ENCODE data around the gene GCNT2. TPM values are rescaled to one million over a fixed set of nuclear protein-coding genes. Genes with fewer than 3 reads are reported as not detected.
A peak's percentile ranks its signal among the peaks of the same experiment; 100 is the strongest.
"Not testable (repeated sequence)": the region's sequence is repeated elsewhere in the genome, so short reads cannot be mapped to it uniquely, and the experiment has no call there.

The GCNT2 gene
- total RNA-seq, 4 donors from 2014 or later, result 15.8 to 23.2 (median 19.4) TPM

DNA sequence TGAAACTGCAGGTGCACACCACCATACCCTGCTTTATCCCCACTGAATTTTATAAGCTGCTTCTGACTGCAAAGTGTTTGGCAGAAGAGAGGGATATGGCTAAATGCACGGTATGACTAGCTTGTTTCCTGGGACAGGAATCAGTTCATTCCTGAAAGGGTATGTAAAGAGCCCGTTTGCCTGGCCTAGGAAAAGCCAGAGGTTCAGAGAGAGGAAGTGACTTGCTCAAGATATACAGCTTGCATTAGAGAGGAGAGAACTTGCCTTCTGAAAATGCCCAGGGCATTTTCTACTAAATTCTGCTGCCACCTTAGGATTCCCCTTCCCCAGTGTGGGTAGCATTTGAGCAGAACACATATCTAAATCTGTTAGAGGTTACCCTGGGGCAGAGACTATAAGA, 683 bp upstream of the GCNT2 start:
- DNase-seq (ENCODE audit: extremely low spot score), result no peak
- TF ChIP-seq POLR2A (IDR thresholded peaks at IDR 0.05; ENCODE audit: low read depth) (no peak), POLR2AphosphoS5 (IDR thresholded peaks at IDR 0.05) (no peak), EP300 (IDR thresholded peaks at IDR 0.05) (no peak)
- Histone ChIP-seq H3K9me3 (no peaks in the 10 kb centered on the region), H3K27ac (replicated peaks in 1 of 4) (peak overlapping the region; percentile 73 to 80 (median 76)), H3K4me1 (peaks cover 0 to 34% (median 27%) of the 10 kb centered on the region in 4 donors), H3K4me3 (peak overlapping the region in 2 of 4 donors; percentile 27 to 46), H3K36me3 (no peaks in the 10 kb centered on the region), H3K27me3 (no peaks in the 10 kb centered on the region)
- intact Hi-C loops (cut with DNase I), result loop anchor here (5.0 kb wide), 1 partner anchor 92 kb away; no protein-coding TSS in a partner anchor
- WGBS, result 30% methylated on average over 2 of the region's 2 CpGs

DNA sequence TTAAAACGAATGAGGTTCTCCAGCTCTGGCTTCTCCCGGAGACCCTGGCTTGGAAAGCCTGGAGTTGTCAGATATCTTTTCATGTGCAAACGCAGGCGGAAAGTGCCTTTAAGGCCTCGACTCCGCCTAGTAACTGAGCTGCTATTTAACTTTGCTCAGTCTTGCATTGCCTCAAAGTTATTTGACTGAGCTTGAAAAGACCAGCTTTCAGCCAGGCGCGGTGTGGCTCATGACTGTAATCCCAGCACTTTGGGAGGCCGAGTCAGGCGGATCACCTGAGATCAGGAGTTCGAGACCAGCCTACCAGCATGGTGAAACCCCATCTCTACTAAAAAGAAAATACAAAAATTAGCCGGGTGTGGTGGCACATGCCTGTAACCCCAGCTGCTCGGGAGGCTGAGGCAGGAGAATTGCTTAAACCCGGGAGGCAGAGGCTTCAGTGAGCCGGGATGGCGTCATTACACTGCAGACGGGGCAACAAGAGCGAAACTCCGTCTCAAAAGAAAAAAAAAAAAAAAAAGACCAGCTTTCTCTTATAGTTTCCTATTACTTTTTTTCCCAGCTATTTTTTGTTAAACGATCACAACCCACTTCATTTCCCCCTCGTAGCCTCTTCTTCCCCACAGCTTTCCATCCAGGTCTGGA, 1.9 kb downstream of the GCNT2 start:
- DNase-seq (ENCODE audit: extremely low spot score), result no peak
- Histone ChIP-seq H3K4me1 (peaks cover 0 to 46% (median 33%) of the 10 kb centered on the region in 4 donors), H3K4me3 (peak overlapping the region; percentile 11 to 53 (median 36))

DNA sequence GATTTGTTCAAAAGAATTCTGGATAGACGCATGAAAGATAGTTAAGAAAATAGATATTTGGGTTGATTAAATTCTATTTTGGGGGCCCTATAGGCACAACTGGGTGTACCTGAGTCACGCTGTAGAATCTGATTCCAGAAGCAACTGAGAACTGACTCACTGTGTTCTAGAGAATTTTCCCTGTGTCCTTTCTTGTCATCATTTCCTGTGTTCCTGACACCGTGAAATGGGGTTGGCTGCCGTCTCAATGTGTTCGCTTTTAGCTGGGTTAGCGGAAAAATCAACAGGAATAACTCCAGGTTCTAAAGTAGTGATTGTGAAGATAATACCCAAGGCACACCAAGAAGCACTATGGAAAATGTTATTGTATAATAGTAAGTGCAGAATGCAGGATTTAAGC, 5.0 kb downstream of the GCNT2 start:
- TF ChIP-seq POLR2A (IDR thresholded peaks at IDR 0.05; ENCODE audit: low read depth) (no peak), POLR2AphosphoS5 (IDR thresholded peaks at IDR 0.05) (peak in 1 of 2 donors; percentile 12)
- Histone ChIP-seq H3K4me3 (no peak overlapping the region), H3K27me3 (no peaks in the 10 kb centered on the region), H3K27ac (replicated peaks in 1 of 4) (no peak overlapping the region), H3K9me3 (no peaks in the 10 kb centered on the region), H3K36me3 (no peaks in the 10 kb centered on the region), H3K4me1 (peaks cover 4 to 50% (median 22%) of the 10 kb centered on the region in 4 donors)
- intact Hi-C loops (cut with DNase I), result no loop called here
- DNase-seq (ENCODE audit: extremely low spot score), result no peak
- WGBS, result 85% methylated on average over 6 of the region's 6 CpGs

More for the DNA sequence above, 1.9 kb downstream of the GCNT2 start:
- intact Hi-C loops (cut with DNase I), result loop anchor here (5.0 kb wide), 1 partner anchor 89 kb away; no protein-coding TSS in a partner anchor
- TF ChIP-seq POLR2AphosphoS5 (IDR thresholded peaks at IDR 0.05), result no peak
- no peak for TF ChIP-seq POLR2A (IDR thresholded peaks at IDR 0.05; ENCODE audit: low read depth)
- TF ChIP-seq, protein P1, sequence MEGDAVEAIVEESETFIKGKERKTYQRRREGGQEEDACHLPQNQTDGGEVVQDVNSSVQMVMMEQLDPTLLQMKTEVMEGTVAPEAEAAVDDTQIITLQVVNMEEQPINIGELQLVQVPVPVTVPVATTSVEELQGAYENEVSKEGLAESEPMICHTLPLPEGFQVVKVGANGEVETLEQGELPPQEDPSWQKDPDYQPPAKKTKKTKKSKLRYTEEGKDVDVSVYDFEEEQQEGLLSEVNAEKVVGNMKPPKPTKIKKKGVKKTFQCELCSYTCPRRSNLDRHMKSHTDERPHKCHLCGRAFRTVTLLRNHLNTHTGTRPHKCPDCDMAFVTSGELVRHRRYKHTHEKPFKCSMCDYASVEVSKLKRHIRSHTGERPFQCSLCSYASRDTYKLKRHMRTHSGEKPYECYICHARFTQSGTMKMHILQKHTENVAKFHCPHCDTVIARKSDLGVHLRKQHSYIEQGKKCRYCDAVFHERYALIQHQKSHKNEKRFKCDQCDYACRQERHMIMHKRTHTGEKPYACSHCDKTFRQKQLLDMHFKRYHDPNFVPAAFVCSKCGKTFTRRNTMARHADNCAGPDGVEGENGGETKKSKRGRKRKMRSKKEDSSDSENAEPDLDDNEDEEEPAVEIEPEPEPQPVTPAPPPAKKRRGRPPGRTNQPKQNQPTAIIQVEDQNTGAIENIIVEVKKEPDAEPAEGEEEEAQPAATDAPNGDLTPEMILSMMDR (IDR thresholded peaks at IDR 0.05), result no peak
- no peak for TF ChIP-seq EP300 (IDR thresholded peaks at IDR 0.05)
- WGBS, result 69% methylated on average over 21 of the region's 21 CpGs
- no peaks in the 10 kb centered on the region for H3K36me3 ChIP-seq
- H3K27me3 ChIP-seq, result no peaks in the 10 kb centered on the region
- H3K27ac ChIP-seq (replicated peaks in 1 of 4), result peak overlapping the region; percentile 73 to 80 (median 76)
- H3K9me3 ChIP-seq, result no peaks in the 10 kb centered on the region

DNA sequence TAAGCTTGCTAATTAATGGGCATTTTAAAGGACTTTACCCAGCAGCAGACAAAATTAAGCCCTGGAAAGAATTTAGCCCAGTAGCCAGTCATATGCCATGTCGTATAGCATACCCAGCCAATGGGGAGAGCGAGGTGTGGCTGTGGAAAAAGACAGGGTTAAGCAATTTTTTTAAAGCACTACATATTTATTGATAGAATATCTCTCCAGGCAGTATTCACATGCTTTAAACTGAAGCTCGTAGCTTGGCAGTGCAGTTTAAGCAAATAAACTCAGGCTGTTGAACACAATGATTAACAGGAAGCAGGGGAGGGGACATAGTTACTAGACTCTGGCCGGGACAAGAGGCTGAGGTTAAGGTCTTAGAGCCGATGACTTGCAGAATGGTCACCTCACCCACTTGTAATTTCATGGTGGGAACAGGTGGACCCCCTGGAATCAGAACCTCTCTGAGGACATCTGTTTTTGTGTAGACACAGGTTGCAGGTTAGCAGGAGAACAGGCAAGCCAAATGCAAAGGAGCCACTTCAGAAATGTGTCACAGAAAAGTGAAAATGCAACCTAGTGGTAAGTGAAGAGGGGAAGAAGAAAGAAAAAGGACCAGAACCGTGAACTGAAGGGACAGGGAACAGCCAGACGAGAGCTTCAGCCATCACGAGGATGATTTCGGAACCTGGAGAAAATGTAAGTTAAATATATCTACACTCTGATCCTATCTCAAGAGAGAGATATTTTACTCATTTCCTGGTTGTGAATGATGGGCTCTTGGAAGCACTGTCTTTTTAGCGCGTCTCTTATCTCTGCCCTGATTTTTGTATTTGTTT, 7.2 kb downstream of the GCNT2 start:
- intact Hi-C loops (cut with DNase I), result no loop called here
- H3K4me1 ChIP-seq, result peaks cover 8 to 43% (median 16%) of the 10 kb centered on the region in 4 donors

DNA sequence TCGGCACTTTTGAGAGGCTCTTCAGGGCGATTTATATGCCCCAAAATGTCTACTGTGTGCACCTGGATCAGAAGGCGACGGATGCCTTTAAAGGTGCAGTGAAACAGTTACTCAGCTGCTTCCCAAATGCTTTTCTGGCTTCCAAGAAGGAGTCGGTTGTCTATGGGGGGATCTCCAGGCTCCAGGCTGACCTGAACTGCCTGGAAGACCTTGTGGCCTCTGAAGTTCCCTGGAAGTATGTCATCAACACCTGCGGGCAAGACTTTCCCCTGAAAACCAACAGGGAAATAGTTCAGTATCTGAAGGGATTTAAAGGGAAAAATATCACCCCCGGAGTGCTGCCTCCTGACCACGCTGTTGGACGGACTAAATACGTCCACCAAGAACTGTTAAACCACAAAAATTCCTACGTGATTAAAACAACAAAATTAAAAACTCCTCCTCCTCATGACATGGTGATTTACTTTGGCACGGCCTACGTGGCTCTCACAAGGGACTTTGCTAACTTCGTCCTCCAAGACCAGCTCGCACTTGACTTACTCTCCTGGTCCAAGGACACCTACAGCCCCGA, 8.2 kb downstream of the GCNT2 start:
- Histone ChIP-seq H3K36me3 (no peaks in the 10 kb centered on the region), H3K9me3 (no peaks in the 10 kb centered on the region), H3K27me3 (no peaks in the 10 kb centered on the region), H3K4me1 (peaks cover 12 to 42% (median 12%) of the 10 kb centered on the region in 4 donors), H3K4me3 (peak overlapping the region; percentile 34 to 50 (median 44)), H3K27ac (replicated peaks in 1 of 4) (peak overlapping the region in 2 of 4 donors; percentile 61 to 65)
- 74% methylated on average over 15 of the region's 16 CpGs for WGBS
- TF ChIP-seq, protein P1 (IDR thresholded peaks at IDR 0.05), result no peak
- TF ChIP-seq POLR2A (IDR thresholded peaks at IDR 0.05; ENCODE audit: low read depth), result no peak
- intact Hi-C loops (cut with DNase I), result no loop called here
- DNase-seq (ENCODE audit: extremely low spot score), result no peak

More for the DNA sequence above, 7.2 kb downstream of the GCNT2 start:
- TF ChIP-seq POLR2A (IDR thresholded peaks at IDR 0.05; ENCODE audit: low read depth) (no peak), POLR2AphosphoS5 (IDR thresholded peaks at IDR 0.05) (peak in 1 of 2 donors; percentile 45)
- TF ChIP-seq, protein P1 (IDR thresholded peaks at IDR 0.05), result no peak
- Histone ChIP-seq H3K27me3 (no peaks in the 10 kb centered on the region), H3K27ac (replicated peaks in 1 of 4) (peak overlapping the region; percentile 55 to 65 (median 58)), H3K36me3 (no peaks in the 10 kb centered on the region), H3K9me3 (no peaks in the 10 kb centered on the region), H3K4me3 (peak overlapping the region; percentile 34 to 50 (median 44))
- 55% methylated on average over 11 of the region's 11 CpGs for WGBS
- DNase-seq (ENCODE audit: extremely low spot score), result no peak

DNA sequence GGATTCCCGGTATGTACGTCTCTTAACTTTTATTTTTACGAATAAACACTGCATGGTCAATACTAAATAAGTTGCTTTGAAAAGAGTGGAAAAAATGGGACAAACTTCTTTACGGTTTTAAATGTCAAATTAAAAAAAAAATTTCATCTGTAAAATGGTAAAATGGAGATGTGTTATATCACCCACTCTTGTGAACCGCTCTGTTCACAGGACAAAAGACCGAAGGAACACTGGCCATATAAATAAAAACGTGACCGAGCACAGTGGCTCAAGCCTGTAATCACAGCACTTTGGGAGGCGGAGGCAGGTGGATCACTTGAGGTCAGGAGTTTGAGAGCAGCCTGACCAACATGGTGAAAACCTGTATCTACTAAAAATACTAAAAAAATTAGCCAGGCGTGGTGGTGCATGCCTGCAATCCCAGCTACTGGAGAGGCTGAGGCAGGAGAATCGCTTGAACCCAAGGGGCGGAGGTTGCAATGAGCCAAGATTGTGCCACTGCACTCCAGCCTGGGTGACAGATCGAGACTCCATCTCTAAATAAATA, 8.8 kb downstream of the GCNT2 start:
- intact Hi-C loops (cut with DNase I); DNase-seq (ENCODE audit: extremely low spot score); H3K9me3 ChIP-seq; H3K27me3 ChIP-seq; H3K27ac ChIP-seq (replicated peaks in 1 of 4); H3K36me3 ChIP-seq: not testable (repeated sequence)
- WGBS, result 92% methylated on average over 13 of the region's 13 CpGs
- peak overlapping the region in 2 of 4 donors; percentile 48 to 50 for H3K4me3 ChIP-seq
- peaks cover 7 to 42% (median 12%) of the 10 kb centered on the region in 4 donors for H3K4me1 ChIP-seq
